Stimulated activated CD4-positive, alpha-beta T cell treated with anti-CD3 and anti-CD28 coated beads, TNF-alpha, amount 100 ng/mL, for 1 hour (primary cell): ENCODE data around the gene NFKBIZ.
"Not testable (repeated sequence)": the region's sequence is repeated elsewhere in the genome, so short reads cannot be mapped to it uniquely, and the experiment has no call there.

Experiments
- DNase-seq, 3 donors: peaks; one replicate each; pipeline ENCODE4 v3.0.0-alpha.2; 2020; ENCODE audit warnings: low read depth in 3 of 3, low spot score in 1 of 3

The NFKBIZ gene

GRCh38 chr3:101868534-101869464, 19.5 kb downstream of the NFKBIZ start:
- no peak for DNase-seq

GRCh38 chr3:101870138-101870537, 20.8 kb downstream of the NFKBIZ start:
- DNase-seq, result no peak

GRCh38 chr3:101873619-101874018, 24.3 kb downstream of the NFKBIZ start:
- DNase-seq, result no peak

GRCh38 chr3:101876142-101876541, 26.8 kb downstream of the NFKBIZ start:
- DNase-seq, result no peak

- no peak for DNase-seq
Observed at GRCh38 chr3:101878589-101878988, 29.3 kb downstream of the NFKBIZ start.

- DNase-seq, result no peak
Observed at GRCh38 chr3:101879102-101879501, 29.8 kb downstream of the NFKBIZ start.

- DNase-seq, result no peak
Observed at GRCh38 chr3:101879623-101880284, 30.4 kb downstream of the NFKBIZ start.

GRCh38 chr3:101884776-101885175, 35.5 kb downstream of the NFKBIZ start:
- DNase-seq, result no peak

GRCh38 chr3:101885584-101885983, 36.3 kb downstream of the NFKBIZ start:
- not testable (repeated sequence) for DNase-seq

GRCh38 chr3:101886626-101887025, 37.3 kb downstream of the NFKBIZ start:
- DNase-seq, result no peak

GRCh38 chr3:101888653-101889052, 39.3 kb downstream of the NFKBIZ start:
- no peak for DNase-seq

GRCh38 chr3:101890716-101891115, 41.4 kb downstream of the NFKBIZ start:
- DNase-seq, result no peak

- no peak for DNase-seq
Observed at GRCh38 chr3:101892648-101893047, 43.3 kb downstream of the NFKBIZ start.

GRCh38 chr3:101896083-101896757, 46.9 kb downstream of the NFKBIZ start:
- DNase-seq, result no peak

GRCh38 chr3:101897013-101897412, 47.7 kb downstream of the NFKBIZ start:
- no peak for DNase-seq

GRCh38 chr3:101898039-101898438, 48.7 kb downstream of the NFKBIZ start:
- no peak for DNase-seq

- no peak for DNase-seq
Observed at GRCh38 chr3:101898752-101899169, 49.4 kb downstream of the NFKBIZ start.

GRCh38 chr3:101900316-101900715, 51.0 kb downstream of the NFKBIZ start:
- no peak for DNase-seq

GRCh38 chr3:101900736-101901135, 51.4 kb downstream of the NFKBIZ start:
- DNase-seq, result no peak

- DNase-seq, result no peak
Observed at GRCh38 chr3:101902041-101902440, 52.7 kb downstream of the NFKBIZ start.

GRCh38 chr3:101903451-101903871, 54.1 kb downstream of the NFKBIZ start:
- no peak for DNase-seq

- DNase-seq, result not testable (repeated sequence)
Observed at GRCh38 chr3:101905573-101905972, 56.3 kb downstream of the NFKBIZ start.
